ENCODE measurements around the gene FOSL1.
A peak's percentile ranks its signal among the peaks of the same experiment; 100 is the strongest.

FOSL1 gene

GRCh38 chr11:65863889-65864705 lies 36.1 kb downstream of the FOSL1 start:
- DNase-seq (ENCODE audit: low read depth, low spot score) = no peak

- DNase-seq (ENCODE audit: low read depth, low spot score) = no peak
These were observed 37.0 kb downstream of the FOSL1 start for GRCh38 chr11:65862941-65863888.

DNA sequence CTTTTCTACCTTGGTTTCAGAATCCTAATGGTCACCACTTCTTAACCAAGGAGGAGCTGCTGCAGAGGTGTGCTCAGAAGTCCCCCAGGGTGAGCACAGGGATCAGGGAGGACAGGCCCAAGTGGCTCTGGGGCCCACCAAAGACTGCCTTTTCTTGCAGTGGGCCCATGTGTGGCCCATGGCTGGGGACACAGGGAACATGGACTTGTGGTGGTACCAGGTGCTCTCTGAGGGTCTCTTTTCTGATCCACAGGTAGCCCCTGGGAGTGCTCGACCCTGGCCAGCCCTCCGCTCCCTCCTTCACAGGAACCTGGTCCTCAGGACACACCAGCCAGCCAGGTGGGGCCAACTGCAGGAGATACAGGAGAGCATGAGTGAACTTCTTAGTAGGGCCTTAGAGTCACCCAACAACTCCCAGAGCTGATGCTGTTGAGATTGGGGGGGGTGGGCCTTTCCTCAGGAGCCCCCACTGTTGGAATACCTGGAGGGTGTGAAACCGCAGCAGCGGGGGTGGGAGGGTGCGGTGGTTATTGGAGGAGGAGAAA lies 37.9 kb downstream of the FOSL1 start:
- DNase-seq (ENCODE audit: low read depth, low spot score) = no peak

GRCh38 chr11:65861533-65862183 lies 38.5 kb downstream of the FOSL1 start:
- no peak for DNase-seq (ENCODE audit: low read depth, low spot score)

GRCh38 chr11:65861165-65861505 lies 39.1 kb downstream of the FOSL1 start:
- DNase-seq (ENCODE audit: low read depth, low spot score) = no peak

DNA sequence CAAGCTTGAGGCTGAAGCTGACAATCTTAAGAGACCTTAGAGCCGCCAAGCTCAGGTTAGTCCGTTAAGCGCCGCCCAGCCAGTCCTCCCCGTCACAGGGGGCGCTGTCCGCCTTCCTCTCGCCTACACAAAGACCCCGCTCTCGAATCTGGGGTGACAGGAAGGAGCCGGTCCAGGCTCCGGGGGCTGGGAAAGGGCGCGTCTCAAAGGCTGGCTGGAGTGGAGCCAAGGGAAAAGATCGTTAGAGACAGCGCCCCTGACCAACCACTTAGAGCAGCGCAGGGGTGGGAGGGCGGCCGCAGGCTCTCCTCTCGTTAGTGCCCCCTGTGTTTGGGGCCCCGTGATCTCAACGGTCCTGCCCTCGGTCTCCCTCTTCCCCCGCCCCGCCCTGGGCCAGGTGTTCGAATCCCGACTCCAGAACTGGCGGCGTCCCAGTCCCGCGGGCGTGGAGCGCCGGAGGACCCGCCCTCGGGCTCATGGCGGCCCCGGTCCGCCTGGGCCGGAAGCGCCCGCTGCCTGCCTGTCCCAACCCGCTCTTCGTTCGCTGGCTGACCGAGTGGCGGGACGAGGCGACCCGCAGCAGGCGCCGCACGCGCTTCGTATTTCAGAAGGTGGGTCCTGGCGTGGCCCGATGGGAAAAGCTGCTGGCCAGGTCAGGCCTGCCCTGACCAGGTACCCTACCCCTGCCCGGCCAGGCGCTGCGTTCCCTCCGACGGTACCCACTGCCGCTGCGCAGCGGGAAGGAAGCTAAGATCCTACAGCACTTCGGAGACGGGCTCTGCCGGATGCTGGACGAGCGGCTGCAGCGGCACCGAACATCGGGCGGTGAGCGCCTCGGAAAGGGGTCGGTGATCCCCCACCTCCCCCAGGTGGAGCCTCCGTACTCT lies 39.7 kb downstream of the FOSL1 start, which contains the start of gene MUS81:
Gene MUS81, plus strand, starts transcription at position 156 of the 887 bp plus-strand sequence. Its CDS starts 321 bp downstream, at position 477.
- peak; percentile 91 for DNase-seq (ENCODE audit: low read depth, low spot score)

DNA sequence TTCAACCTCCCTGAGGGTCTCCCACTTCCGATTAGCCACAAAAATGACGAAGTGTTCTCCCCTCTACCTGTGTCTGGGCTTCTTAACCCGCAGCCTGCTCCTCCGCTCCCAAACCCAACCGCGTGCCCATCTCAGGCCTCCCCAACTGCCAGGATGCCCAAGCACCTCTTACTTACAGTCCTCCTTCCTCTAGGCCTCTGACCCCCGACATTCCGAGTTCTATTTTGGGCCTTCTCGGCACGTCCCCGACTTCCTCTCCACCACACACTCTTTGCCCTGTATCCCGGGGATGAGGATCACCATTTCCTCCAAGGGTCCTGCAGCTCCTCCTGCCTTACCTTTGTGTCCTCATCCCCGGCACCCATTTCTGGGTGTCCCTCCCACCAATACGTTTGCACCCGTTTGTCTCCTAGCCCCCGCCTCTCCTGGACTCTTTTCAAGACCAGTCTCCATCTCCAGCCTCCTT lies 40.3 kb downstream of the FOSL1 start:
- no peak for DNase-seq (ENCODE audit: low read depth, low spot score)

GRCh38 chr11:65859095-65859811 lies 40.9 kb downstream of the FOSL1 start:
- peak; percentile 86 for DNase-seq (ENCODE audit: low read depth, low spot score)

DNA sequence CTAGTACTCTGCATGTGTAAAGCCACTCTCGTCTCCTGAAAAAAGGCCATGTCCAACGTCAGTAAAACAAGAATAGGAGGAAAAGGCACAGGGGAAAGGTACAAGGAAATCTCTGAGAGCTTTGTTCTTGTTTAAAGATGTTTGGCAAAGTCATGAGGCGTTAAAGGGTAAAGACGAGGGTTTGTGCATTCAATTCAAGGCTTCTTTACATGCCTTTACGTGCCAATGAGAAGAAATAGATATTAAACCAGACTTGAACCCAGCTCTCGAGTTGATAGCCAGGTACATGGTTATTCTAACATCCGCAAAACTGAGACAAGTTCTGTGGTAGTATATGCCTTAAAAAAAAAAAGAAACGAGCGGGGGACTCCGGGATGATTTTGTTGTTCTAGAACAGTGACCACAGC lies 41.5 kb downstream of the FOSL1 start:
- DNase-seq (ENCODE audit: low read depth, low spot score) = no peak

DNA sequence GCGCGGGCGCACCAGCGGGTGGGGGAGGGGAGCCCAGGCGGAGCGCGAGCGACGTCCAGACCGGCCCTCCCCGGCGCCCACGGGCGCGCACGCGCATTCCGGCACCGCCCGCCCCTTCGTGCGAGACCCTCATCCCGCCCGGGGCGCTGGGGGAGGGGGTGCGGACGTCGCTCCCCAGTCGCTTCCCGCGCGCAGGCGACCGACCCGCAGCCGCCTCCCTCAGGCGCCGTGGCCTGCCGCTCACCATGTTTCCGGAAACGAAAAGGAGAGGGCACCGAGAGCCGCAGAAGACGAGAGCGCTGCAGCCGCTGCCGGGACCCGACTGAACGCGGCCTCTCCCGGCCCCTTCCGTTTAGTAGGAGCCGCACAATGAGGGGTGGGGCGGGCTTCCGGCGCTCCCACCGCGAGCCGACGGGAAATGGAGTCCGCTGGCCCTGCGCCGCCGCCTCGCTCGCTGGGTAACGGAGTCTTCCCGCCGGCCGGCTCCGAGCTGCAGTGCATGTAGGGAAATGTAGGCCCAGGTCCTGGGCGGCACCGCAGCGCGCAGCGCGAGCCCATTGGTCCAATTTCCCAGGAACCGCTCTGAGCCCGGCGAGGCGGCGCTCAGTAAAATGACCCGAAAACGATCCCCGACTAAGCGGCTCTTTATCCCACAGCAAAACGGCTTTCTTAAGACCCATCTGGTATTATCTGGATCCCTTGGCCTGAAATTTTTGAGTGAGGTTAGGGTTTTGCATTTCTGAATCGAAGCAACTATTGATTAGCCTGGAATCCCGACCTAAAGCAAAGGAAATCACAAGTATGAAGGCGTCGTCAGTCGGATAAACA lies 42.1 kb downstream of the FOSL1 start, which contains the start of gene CFL1:
Gene CFL1, minus strand, starts transcription at position 328 of the 828 bp plus-strand sequence. Its CDS starts 81 bp downstream, at position 247.
- peak; percentile 94 for DNase-seq (ENCODE audit: low read depth, low spot score)

GRCh38 chr11:65857500-65857852 lies 42.7 kb downstream of the FOSL1 start:
- no peak for DNase-seq (ENCODE audit: low read depth, low spot score)

- no peak for DNase-seq (ENCODE audit: low read depth, low spot score)
These were observed 43.3 kb downstream of the FOSL1 start for GRCh38 chr11:65856689-65857499.

GRCh38 chr11:65855927-65856363 lies 44.2 kb downstream of the FOSL1 start:
- no peak for DNase-seq (ENCODE audit: low read depth, low spot score)

DNA sequence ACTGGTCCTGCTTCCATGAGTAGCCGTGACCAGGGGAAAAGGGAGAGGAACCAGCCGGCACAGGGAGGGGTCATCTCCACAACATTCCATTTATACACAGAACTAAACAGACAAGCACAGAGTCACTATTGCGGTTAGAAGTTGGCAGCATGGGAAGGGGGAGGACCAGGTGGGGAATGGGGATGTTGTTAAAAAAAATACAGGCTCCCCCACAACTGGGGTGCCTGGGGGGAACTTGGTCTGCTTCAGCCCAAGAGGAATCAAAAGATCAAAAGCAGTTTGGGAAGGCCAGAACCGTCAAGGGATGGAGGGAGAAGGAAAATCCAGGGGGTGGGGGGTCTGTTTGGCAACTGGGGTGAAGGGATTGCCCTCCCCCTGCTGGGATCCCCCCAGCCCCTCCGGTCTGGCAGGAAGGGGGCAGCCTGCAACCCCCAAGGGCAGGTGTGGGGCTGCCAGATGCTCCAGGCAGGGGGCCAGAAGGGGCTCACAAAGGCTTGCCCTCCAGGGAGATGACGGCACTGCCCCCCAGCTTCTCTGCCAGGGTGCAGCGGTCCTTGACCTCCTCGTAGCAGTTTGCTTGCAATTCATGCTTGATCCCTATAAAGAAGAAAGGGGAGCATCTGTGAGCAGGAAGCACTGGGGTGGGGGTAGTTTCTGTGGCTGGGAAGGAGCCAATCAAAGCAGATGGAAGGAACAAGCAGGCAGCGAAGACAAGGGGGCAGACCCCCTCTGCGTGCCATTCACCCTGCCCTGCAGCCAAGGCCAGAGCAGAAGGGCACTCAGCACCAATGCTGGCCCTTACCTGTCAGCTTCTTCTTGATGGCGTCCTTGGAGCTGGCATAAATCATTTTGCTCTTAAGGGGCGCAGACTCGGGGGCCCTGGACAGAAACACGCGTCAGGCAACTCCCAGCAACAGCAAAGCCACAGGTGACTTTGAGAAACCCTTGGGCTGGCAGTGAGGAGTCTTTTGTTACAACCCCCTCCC lies 45.0 kb downstream of the FOSL1 start:
- DNase-seq (ENCODE audit: low read depth, low spot score) = no peak

DNA sequence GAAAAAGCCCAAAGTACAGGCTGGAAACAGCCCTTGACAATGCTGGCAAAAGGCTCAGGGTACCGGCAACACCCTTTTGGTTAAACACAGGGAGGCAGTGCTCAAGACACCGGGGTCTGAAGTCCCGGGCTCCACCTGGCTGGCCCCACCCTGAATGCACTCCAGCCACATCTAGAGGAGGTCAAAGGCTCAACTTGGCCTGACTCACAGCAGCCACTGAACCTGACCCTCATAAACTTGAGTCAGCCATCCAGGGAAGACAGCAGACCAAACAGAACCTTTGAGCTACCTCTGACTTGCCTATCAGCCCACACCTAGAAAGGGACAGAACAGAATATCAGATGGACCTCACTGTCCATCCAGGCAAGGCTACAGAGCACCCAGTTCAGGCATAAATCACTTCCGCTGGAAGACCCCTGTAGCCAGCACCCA lies 46.0 kb downstream of the FOSL1 start:
- DNase-seq (ENCODE audit: low read depth, low spot score) = no peak

GRCh38 chr11:65853246-65853979 lies 46.8 kb downstream of the FOSL1 start:
- DNase-seq (ENCODE audit: low read depth, low spot score) = no peak

Measured in brain pericyte (primary cell).